GM03348 (cell line): ENCODE results near the gene GABARAP.
A peak's percentile ranks its signal among the peaks of the same experiment; 100 is the strongest.

ENCODE experiments used
- DNase-seq: peaks from one replicate; pipeline ENCODE4 v3.0.0; 2012; ENCODE audit warnings: low spot score

Gene GABARAP

GRCh38 chr17:7239091-7240027 is 2.9 kb downstream of the GABARAP start, which contains the start of gene PHF23:
Gene PHF23 (minus strand): TSS chr17:7239457. CDS start chr17:7239279, 178 bp downstream.
- peak; percentile 99 for DNase-seq

- peak; percentile 50 for DNase-seq
These were observed 3.7 kb downstream of the GABARAP start for GRCh38 chr17:7238420-7239090.

GRCh38 chr17:7237761-7238419 is 4.4 kb downstream of the GABARAP start:
- peak; percentile 87 for DNase-seq

GRCh38 chr17:7237266-7237760 is 4.9 kb downstream of the GABARAP start:
- no peak for DNase-seq

GRCh38 chr17:7236808-7237207 is 5.4 kb downstream of the GABARAP start:
- DNase-seq = no peak

GRCh38 chr17:7235693-7236665 is 6.3 kb downstream of the GABARAP start:
- no peak for DNase-seq

- DNase-seq = peak; percentile 95
These were observed 7.9 kb downstream of the GABARAP start, which contains the start of gene DVL2 for GRCh38 chr17:7234083-7234951. Gene DVL2 (minus strand): TSS chr17:7234517. CDS start chr17:7234262, 255 bp downstream.

- no peak for DNase-seq
These were observed 8.6 kb downstream of the GABARAP start for GRCh38 chr17:7233701-7234082.

GRCh38 chr17:7232114-7232513 is 10.1 kb downstream of the GABARAP start:
- no peak for DNase-seq

- no peak for DNase-seq
These were observed 12.7 kb downstream of the GABARAP start for GRCh38 chr17:7229504-7229903.

- DNase-seq = no peak
These were observed 13.3 kb downstream of the GABARAP start for GRCh38 chr17:7228920-7229319.

- no peak for DNase-seq
These were observed 15.2 kb downstream of the GABARAP start for GRCh38 chr17:7226721-7227710.

GRCh38 chr17:7225711-7226331 is 16.4 kb downstream of the GABARAP start:
- DNase-seq = no peak

- DNase-seq = no peak
These were observed 17.6 kb downstream of the GABARAP start for GRCh38 chr17:7224661-7225111.

- no peak for DNase-seq
These were observed 18.1 kb downstream of the GABARAP start for GRCh38 chr17:7224110-7224509.

- DNase-seq = no peak
These were observed 18.9 kb downstream of the GABARAP start for GRCh38 chr17:7223375-7223774.

- DNase-seq = no peak
These were observed 19.3 kb downstream of the GABARAP start for GRCh38 chr17:7222972-7223292.
